NCI-H1930 (cell line): ENCODE measurements around the gene LEPROT.

Experiments used
- DNase-seq, 2 experiments: peaks; one replicate each; lab custom pipeline; 2025; lab: John Stamatoyannopoulos, UW

LEPROT gene

DNA sequence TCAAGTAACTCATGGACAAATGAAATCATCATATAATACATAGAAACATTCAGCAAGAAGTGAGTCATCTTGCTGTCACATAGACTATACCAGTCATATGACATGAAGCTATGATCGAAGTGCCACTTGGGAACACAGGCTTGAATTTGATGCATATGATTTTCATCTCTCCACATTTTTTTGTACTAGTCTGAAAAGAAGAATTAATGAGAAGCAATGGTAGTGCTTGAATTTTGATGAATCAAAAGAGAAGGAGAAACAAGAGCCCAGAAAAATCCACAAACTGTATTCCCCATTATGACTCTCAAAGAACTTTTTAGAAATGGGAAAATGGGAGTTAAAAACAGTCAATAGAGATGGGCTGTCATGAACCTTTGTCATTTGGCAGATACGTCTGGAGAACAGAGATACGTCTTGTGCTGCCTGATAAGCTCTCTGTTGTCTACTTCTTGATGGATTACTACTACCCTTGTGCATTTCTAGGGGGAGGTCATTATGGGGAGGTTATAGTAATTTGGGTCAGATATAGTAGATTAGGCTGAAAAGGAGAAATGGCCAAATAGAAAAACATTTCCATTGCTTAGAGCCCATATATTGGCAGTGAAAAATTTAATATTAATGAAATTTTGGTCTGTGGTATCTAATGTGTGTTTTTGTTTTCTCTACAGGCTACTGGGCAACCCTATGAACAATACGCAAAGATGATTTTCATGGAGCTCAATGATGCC lies 8.0 kb upstream of the LEPROT start:
- DNase-seq: no peak

DNA sequence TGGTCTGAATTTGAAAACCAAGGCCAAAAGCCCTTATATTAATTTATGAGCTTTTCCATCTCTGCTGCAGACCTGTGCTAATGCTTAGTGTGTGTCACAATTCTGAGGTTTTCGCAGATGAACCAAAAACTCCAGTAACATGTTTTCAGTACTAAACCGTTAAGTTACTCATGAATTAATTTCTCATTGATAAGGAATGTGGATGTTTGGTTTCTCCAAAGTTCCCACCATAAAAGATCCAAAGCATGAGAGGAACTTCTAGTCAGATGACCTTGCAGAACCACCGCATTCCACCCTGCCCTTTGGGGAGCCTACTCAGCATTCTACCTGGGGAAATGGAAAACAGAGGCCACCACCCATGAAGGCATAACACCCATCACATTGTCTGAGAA lies 7.5 kb upstream of the LEPROT start:
- no peak for DNase-seq

DNA sequence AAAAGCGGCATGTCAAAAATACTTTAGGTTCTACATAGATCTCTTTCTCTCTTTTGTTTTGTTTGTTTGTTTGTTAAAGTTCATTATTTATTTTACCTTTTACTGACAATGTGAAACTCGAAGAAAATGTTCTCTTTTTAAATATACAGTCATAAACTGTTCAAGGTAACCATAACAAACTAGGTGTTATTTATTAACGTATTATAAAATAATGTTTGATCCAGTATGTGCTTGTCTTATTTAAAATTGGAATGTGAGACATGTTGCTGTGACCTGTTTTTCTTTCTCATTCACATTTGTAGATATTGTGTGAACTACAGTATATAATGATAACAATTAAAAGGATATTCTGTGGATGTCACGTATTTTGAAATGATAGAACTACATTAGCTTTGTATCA lies 5.9 kb upstream of the LEPROT start:
- DNase-seq: no peak

DNA sequence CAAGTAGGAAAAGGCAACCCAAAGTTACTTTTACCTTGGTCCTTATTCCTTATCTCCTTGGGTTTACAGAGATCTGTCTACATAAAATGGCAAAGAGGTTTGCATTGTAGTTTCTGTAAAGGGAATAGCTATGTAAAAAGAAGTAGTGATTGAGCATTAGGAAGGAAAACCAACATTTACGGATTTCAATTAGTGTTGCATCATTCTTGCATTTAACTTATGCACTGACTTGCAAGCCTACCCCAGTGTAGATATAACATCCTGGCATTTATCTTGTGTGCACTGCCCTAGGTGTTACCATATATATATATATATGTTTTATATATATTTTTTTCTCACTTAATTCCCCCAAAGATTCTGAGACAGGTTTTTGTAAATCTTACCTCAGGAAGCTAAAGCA lies 3.7 kb upstream of the LEPROT start:
- no peak for DNase-seq

DNA sequence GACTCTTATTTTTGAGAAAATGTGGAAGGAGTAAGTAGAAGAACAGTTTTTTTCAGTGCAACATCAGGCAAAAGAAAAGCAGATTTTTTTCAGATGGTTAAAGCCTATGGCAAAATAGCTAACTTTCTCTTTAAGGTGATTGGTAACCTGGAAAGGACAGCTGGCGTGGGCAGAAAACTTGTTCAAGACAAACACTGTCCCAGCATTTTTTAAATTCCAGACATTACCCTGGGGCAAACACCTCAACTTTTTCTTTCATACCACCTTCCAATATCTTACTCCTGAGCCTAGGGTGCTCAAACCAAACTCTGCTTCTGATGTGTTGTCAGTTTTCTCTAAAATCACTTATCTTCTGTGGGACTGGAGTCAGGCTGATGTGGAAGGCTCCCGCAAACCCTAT lies 2.7 kb upstream of the LEPROT start:
- DNase-seq: no peak

DNA sequence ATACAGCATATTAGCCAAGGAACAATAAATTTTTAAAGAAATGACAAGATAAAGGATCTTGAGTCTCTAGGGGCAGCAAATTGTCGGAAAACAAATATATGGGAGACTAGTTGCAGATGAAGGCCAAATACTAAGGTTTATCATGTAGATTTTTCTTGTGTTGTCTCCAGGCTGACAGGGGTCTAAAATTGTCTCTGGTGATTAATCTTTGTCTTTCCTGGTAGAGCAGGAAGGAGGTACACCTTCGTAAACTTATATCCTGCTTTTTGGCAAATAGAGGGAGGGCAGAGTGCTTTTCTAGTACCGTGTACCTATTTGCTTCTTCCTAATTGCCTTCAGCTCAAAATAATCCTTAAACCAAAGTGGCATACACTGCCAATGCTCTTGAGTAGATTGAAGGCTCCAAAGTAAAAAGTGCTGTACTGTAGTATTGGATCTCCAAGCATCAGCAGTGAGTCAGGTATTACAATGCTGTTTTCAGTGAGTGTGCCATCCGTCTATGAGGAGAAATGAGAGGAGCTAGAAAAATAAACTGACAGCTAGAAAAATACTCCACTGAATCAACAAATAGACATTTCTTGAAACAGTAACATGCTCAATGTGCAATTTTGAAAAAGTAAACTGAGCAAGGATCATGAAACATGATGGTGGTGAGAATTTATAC lies 1.8 kb upstream of the LEPROT start:
- DNase-seq: no peak

DNA sequence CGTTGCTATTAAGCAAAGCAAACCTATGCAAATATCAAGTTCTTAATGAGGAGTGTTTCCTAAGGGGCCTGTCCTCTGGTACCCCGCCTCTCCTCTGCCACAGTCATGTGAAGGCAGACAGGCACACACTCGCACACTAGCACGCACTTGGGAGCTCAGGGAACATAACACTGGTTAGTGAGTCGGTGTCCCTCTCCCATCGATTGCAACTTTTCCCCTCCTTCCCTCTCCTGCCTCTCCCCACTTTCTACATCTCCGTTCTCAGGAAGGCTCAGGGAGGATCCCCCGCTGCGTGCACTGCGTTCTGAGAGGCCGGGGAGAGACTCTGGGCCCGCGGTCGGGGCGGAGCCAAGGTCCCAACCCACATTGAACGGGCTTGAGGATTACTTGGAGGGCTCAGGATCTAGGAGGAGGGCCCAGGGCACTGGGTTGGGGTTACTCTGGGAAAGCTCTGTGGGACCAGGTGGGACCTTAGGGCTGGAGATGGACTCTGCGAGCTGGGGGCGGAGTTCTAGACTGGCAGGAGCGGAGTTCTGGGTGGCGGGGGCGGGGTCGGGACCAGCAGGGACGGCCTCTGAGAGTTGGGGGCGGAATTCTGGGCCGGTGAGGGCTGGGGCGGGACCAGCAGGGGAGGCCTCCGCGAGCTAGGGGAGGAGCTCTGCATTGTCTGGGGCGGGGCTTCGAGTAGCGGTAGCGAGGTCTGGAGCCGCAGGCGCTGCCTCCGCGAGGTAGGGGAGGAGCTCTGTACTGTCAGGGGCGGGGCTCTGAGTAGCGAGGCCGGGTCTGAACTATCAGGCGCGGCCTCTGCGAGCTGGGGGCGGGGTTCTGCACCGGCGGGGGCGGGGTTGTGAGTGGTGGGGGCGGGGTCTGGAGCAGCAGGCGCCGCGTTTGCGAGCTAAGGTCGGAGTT lies 533 bp upstream of the LEPROT start:
- DNase-seq: peak; percentile 91 to 92

DNA sequence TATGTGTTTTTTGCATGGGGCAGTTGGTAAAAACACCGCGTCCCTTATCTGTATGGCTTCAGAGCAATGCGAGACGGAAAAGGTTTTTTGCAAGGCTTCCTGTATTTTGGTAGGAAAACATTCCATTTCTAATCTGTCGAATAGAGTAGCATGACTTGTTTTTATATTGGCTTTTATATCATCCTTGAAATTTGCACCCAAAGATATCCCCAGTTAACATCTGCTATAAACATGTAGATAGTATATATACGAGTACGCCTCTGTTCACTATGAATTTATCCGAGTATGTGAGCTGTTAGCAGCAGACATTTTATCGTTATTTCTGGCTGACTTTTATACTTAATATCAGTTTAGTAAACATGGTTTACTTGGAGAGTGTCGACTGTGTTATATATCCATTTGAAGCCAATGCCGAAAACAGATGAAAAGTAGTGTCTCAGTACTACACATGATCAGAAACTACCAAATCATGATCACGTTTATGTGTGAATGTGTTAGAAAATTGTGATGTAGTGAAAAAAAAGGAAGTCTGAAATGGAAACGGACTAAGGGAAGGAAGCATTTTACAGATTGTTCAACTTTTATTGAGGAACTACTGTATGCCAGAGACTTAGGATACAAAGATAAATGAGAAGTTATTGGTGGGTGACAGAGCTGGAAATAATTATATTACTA lies 1.0 kb downstream of the LEPROT start:
- DNase-seq: no peak

DNA sequence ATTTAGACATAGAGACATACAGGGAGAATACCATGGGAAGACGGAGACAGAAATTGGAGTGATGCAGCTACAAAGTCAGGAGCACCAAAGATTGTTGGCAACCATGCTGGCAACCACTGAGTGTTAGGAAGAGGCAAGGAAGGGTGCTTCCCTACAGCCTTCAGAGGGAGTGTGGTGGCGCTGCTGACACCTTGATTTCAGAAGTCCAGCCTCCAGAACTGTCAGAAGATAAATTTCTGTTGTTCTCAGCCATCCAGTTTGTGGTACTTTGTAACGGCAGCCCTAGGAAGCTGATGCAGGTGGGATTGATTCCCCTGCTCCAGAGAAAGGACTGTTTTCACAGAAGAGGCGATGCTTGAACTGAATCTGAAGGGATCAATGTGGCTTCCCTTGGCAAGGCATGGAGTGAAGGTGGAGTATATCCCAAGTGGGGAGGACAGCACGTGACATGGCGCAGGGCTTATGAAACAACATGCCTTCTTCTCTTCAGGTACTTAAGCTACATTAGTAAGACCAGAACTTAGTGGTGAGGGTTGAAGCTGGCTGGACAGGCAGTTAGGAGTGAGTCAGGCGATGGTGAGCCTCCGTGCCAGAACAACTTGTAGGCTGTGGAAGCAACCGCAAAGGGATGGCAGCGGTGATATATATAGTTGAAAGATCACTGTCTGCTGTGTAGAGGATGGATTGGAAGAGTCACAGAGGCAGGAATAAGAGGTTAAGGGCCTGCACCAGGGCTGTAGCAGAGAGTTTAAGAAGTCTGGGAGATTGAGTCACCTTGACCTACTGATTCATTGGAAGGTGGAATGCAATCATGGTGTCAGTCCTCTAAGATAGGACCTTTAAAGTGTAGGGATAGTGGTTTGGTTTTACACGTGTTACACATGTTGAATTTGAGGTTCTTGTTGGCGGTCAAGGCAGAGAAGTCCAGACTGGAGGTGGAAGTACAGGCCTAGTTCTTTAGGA lies 2.1 kb downstream of the LEPROT start:
- DNase-seq: no peak

DNA sequence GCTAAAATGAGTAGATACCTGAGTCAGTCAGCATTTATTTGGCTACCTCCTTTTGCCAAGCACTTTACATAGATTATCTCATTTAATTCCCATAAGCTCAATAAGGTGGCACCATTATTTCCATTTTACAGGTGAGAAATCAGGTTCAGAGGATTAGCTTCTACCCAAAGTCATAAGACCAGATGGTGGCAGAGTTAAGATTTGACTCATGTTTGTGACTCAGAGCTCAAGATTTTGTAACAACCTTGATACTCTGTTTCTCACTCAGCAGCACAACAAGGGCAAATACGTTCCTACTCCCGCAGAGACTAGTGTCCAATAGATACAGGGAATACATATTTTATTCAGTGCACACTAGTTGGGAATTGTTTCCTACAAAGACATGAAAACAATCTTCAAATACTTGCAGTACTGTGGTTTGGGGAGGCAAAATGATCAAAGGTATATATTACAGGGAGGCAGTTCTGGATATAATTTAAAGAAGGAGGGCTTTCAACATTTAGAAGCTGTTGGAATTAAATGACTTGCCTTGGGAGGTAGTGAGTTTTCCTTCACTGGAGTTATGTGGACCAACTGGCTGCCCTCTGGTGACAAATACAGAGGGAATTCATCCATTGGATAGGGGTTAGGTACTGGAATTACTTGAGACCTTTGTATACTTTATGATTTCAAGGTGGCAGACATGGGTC lies 3.6 kb downstream of the LEPROT start:
- no peak for DNase-seq

DNA sequence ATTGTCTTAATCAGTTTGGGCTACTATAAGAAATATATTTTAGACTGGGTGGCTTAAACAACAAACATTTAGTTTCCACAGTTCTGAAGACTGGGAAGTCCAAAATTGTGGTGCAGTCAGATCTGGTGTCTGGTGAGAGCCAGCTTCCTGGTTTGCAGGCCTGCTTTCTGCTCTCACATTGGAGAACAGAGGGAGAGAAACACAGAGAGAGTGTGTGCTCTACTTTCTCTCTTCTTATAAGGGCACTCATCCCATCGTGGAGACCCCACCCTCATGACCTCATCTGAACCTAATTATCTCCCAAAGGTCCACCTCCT lies 4.1 kb downstream of the LEPROT start:
- no peak for DNase-seq

DNA sequence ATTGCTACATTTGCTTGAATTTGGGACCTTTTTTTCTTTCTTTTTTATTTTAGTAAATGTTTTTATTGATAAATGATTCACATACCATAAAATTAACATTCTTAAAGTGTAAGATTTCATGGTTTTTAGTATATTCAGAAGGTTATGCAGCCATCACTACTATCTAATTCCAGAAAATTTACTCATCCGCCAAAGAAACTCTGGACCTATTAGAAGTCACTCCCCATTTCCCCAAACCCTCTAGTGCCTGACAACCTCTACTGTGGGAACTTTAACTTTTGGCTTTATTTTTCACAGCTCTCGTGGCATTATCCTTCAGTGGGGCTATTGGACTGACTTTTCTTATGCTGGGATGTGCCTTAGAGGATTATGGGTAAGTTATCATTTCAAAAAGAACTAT lies 4.5 kb downstream of the LEPROT start:
- no peak for DNase-seq

DNA sequence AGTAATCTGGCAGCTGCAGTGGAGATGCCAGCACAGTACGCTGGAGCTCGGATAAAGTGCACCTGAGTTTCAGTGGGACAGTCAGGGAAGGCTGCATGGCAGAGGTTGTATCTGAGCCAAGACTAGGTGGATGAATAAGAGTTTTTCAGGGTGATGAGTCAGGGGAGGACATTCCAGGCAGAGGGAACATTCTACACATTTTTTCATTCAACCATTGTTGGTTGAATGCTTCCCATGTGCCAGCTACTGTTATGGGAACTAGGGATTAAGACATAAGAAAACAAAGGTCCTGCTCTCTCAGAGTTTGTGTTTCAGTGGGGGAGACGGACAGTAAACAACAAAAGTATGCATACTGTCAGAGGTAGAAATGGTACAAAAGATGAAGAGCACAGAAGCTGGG lies 5.2 kb downstream of the LEPROT start:
- no peak for DNase-seq

DNA sequence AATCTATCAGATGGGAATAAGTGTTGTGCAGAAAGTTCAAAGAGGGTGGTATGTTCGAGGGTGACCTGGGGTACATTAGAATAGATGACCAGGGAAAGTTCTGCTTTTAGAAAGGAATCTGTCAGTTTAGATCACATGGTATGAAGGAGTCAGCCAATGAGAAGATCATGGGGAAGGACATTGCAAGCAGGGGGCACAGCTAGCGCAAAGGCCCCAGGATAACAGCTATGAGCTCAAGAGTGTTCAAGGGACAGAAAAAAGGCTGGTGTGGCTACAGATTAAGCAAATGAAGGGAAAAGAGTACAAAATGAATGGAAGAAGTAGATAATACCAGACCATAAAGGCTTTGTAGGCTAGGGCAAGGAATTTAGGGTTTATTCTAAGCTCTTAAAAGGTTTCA lies 8.6 kb downstream of the LEPROT start:
- no peak for DNase-seq

DNA sequence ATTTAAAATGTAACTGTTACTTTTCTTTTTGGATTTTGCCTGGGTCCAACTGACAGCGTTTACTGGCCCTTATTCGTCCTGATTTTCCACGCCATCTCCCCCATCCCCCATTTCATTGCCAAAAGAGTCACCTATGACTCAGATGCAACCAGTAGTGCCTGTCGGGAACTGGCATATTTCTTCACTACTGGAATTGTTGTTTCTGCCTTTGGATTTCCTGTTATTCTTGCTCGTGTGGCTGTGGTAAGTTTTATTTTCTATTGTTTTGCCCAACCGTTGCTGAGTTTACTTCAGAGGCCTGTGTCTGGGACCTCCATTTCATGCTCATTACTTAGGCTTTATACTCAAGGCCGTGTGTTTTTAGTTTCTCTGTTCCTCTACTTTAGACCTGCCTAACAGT lies 9.3 kb downstream of the LEPROT start:
- DNase-seq: no peak

DNA sequence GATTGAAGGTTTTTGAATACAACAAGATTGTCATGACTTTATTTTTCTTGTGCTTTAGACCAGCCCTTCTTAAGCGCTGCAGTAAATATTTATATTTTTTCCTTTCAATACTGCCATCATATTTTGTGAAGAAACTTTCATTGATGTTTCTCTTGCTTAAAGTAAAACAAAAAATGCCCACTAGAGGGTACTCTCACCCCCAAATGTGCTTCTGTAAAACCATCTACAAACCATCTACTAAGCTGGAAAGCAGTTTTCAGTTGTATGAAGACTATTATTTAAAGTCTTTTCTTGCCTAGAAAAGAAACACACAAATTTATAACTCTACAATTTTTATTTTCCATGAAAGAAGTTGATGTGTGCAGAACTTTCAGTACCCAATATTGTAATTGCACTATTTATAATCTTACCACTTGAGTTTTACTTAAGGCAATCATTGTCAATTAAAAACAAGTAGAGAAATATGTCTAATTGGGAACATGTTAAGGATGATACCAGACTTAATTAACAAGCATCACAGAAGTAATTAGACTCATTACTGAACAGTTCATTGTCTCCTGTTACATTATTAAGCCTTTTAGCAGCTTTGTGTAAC lies 10.7 kb downstream of the LEPROT start:
- peak in 1 of 2 experiments; percentile 33 for DNase-seq

DNA sequence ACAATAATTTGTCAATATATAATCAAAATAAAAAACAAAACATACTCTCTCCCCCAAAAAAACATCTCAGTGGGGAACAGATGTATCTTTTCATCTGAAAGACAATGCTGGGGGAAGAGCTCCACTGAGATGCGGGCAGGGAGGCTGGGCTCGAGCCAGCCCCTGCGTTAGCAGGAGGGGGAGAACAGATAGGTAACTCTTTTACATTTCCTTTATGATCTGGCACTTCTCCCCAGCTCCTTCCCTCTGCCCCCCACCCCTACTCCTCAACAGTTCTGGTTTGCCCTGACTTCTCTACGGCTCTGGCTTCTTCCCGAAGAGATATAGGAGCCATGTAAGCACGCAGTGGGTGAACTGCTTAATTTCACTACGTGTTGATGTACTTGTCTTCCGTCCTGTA lies 12.4 kb downstream of the LEPROT start:
- DNase-seq: no peak

DNA sequence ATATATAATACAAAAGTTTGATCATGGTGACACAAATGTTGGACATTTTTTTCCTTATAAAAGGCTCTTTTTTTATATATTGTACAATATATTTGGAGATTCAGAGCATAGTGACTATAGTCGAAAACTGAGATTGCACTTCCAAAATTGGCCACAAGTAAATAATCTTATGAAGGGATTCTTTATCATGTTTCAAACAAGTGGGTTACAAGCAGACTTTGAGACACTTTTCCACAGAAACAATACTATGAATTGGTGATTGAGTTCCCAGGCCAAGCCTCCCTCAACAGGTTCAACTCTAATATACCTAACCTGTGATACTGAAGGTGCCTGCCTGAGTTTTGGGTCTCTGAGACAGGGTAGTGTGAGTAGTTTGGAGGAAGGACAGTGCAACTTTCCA lies 13.8 kb downstream of the LEPROT start:
- no peak for DNase-seq

DNA sequence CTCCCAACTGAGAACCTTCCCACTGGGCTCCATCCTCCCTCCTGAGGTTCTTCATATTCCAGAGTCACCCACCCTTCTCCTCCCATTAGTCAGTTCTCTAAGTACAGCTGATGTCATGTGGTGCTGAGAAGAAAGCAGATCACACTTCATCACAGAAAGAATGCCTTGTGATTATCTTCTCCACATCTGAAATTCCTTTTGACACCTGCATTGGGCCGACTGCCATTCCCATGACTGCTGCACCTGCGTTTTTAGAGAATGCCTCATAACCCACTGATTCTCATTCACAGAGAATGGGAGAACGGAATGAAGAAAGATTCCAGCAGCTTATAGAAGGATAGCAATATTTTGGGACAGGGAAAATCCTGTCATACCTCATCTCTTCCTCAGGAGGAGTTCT lies 14.3 kb downstream of the LEPROT start:
- no peak for DNase-seq

DNA sequence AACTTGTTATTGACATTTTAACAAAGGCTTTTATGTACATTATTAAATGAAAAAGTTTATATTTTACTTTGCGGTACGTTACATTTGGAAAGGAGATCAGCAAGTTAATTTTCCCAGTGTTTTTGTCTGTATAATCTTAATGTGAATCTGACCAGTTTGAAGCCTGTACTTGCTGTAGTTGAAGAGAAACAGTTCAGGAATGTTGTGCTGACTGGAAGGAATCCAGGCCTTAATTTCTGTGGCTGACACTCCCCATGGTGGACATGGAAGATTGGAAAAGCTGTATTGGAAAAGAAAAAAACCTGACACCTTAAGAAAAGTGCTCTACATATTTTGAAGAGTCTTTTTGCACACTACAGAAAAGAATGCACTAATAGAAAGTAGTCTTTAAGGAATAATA lies 15.5 kb downstream of the LEPROT start:
- DNase-seq: no peak
